IPS DF 4.7 (cell line): Measurements from ENCODE around the gene NPAS3.

Source experiments
- DNase-seq: peaks from one replicate; pipeline ENCODE4 v3.0.0-alpha.2; 2013; ENCODE audit warnings: low spot score; ENCODE audit errors: extremely low read depth

Gene NPAS3

DNA sequence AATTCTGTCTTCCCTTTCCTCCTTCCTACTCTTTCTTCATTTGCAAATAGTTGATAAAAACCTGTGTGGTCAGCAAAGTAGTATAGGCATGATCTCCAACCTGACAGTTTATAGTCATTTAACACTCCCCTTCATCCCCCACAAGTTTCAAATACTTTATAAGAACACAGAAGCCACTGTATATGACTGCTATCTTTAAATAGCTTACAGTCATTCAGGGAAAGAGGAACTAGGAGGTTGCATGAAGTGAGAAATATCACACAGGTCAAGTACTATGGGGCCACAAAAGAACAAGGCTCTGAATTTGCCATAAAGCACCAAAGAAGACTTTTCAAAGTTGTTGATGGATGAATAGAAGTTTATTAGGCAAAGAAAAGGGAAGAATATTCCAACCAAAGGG lies 431.3 kb downstream of the NPAS3 start:
- no peak for DNase-seq

DNA sequence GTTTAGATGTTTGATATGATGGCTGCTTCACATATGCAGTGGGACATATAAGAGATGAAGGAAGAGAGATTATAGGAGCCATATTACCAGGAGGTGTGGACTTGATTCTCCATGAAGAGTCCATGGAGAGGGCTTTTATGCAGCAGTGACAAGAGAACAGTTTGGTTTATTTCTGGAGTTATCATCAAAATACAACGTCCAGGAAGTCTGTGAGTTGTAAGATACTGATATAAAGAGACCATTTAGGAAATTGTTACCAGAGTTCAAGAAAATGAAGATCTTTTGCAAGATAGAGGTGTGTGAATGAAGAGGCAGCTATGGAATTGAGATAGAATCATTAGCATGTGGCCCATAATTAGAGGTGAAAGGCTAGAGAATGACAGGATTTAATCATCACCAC lies 431.7 kb downstream of the NPAS3 start:
- no peak for DNase-seq

- no peak for DNase-seq
Measured at GRCh38 chr14:33375196-33375595, 436.5 kb downstream of the NPAS3 start.

DNA sequence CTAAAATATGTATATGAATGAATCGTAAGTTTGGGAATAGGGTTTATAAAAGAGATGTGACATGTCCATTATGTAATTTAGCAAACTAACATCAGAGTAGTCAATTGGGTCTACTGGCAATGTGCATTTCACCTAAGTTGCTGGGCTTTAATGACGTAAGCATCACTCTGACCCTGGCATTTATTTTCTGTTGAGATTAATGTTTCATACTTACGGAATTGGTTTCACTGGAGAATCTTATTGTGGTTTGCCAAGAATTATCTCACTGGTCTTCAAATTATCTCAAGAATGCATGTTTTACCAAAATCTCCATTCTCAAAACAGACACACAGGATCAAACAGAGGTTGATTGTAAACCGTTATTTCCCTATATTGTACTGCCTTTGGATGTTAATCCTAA lies 437.1 kb downstream of the NPAS3 start:
- no peak for DNase-seq

- no peak for DNase-seq
Measured at GRCh38 chr14:33376510-33376909, 437.8 kb downstream of the NPAS3 start.

- no peak for DNase-seq
Measured at GRCh38 chr14:33377596-33378390, 439.1 kb downstream of the NPAS3 start.

- no peak for DNase-seq
Measured at GRCh38 chr14:33381717-33382116, 443.0 kb downstream of the NPAS3 start.

- DNase-seq = no peak
Measured at GRCh38 chr14:33386140-33386539, 447.5 kb downstream of the NPAS3 start.

- DNase-seq = no peak
Measured at GRCh38 chr14:33386781-33387180, 448.1 kb downstream of the NPAS3 start.

- DNase-seq = no peak
Measured at GRCh38 chr14:33390335-33390734, 451.7 kb downstream of the NPAS3 start.

DNA sequence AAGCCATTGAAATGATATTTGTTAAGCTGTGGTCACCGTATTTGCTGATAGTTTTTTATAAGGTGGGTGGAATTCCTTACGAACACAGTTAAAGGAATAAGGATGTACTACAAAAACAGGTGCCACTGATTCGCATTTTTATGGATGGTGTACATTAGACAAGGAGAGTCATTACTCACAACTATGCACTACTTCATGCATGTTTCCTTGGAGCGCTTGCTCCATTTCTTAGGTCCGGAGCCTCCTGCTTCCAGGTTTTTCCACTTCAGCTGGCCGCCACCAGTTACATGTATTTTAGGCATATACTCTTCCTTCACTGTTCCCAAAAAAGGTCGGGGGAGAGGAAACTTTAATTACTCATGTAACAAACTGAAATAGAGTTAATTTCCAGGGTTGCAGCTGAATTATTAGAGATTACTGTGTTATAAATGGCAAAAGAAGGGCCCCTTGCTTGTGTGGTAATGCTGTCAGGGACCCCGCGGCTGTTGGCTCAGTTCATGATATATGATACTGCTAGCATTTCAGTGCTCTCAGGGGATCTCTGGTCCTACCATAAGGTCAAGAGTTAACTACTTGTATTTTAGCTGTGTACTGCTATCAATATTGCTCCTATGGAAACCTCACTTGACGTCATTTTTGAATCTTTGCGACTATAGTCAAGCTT lies 454.7 kb downstream of the NPAS3 start:
- DNase-seq = no peak

DNA sequence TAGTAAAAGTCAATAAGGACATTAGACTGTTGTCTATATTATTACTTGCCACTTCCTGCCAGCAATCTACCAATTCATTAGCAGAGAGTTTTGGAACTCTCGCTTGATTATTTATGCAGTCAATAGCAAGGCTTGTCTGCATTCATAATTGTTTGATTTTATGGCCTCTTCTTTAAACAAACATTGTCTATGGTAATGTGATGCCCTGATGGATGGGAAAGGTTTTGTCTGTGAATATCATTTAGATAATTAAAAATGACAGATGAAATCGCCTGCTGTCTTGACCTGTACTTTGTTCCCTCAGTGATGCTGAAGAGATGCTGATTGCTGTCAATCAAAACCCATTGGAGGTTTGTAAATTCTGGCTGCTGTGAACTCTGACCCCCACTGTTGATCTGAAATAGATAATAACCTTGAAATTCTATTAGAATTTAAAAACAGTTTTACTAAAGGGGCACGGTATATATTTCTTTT lies 455.3 kb downstream of the NPAS3 start:
- no peak for DNase-seq

DNA sequence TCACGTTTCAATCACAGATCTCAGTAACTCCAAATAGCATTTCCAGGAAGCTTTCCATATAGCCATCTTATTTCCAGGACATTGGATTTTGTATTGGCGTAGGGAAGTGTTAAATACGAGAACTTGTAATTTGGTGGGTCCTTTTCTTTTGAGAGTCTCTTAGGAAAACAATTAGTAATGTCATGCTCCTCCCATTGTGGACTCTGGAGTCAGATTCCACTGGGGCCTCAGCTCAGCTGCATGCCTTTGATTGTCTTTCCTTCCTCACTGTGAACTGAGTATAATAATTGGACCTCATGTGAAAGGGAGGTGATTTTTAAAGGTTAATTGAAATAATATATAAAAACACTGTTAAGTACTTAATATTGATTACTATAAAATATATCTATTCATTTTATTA lies 462.6 kb downstream of the NPAS3 start:
- no peak for DNase-seq

DNA sequence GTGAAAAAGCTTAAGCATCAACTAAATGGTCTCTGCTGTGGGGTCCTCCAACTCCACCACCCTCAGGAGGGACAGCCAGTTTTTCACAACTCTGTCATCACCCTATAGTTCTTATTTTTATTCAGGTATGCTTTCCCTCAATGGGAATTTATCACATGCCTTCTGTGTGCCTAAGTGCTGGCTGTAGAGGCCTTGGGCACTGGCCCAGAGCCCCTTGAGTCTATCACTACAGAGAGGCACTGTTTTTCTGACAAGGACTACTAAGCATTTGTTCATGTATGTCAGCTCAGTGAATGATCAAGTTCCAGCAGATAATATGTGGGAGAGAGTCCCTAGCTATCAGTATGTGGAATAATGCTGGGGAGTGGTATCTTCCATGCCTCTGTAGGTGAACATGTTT lies 463.9 kb downstream of the NPAS3 start:
- no peak for DNase-seq

- DNase-seq = no peak
Measured at GRCh38 chr14:33404054-33404453, 465.4 kb downstream of the NPAS3 start.

DNA sequence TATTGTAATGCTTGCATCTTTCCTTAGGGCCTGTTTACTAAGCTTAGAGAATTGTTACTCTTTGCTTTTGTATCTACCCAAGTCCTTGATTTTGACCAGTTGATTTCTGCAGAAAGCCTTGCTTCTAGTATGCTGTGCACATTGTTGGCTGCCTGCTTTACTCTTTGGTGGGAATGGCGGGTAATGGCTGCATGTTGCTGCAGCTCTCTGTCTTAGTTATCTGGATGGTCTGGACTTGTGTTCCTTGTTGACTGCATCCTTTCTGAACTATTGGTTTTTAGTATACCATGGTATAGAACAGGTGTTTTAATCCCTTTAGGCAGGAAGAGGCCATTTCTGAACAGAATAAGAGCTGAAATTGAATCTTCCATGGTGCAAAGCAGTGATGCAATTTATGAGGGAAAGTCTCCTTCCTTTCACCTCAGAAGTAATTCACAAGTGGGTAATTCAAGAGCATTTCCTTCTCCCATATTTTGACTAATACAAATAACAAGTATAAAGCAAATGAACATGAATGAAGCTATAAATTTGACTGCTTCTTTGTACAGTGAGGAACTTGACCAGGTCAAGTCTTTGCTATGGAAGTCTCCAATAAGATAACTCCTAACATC lies 466.4 kb downstream of the NPAS3 start:
- DNase-seq = no peak

GRCh38 chr14:33406766-33407165 lies 468.1 kb downstream of the NPAS3 start:
- no peak for DNase-seq

- no peak for DNase-seq
Measured at GRCh38 chr14:33408291-33408690, 469.6 kb downstream of the NPAS3 start.

- no peak for DNase-seq
Measured at GRCh38 chr14:33412450-33412849, 473.8 kb downstream of the NPAS3 start.

DNA sequence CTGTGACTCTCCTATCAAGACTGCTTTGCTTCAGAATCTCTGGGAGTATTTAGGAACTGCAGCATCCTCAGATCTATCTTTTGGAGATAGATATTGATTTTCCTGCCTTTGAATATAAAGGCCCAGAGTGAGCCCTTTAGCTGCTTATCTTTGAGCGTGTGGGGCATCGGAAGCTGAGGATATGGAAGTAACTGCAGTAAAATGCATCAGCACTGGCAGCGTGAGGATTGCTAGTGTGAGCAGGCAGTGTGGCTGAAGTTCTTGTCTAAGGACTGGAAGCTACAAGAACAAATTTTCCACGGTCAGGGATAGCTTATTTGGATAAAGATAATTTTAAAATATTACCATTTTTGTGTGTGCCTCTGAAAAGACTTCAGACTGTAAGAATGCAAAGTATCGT lies 474.7 kb downstream of the NPAS3 start:
- no peak for DNase-seq

- DNase-seq = no peak
Measured at GRCh38 chr14:33414041-33414440, 475.4 kb downstream of the NPAS3 start.

GRCh38 chr14:33420051-33420627 lies 481.5 kb downstream of the NPAS3 start:
- no peak for DNase-seq
